Hindlimb muscle (tissue), 1 donor: ENCODE measurements around the gene EPHA6. TPM values are rescaled to one million over a fixed set of nuclear protein-coding genes. Genes with fewer than 3 reads are reported as not detected.
"Not testable (repeated sequence)": the region's sequence is repeated elsewhere in the genome, so short reads cannot be mapped to it uniquely, and the experiment has no call there.

Experiments used
- DNase-seq: peaks from one replicate; pipeline ENCODE4 v3.0.0-alpha.2; 2013
- polyA plus RNA-seq: library from polyadenylated mRNA; unstranded; fragments of 120-200 nt; gene quantifications from one replicate; pipeline ENCODE4 v1.2.1, GENCODE V29; 2013; ENCODE audit not compliant: insufficient read length

Gene EPHA6
- polyA plus RNA-seq, 1 donor = 0.13 TPM

- no peak for DNase-seq
Measured at GRCh38 chr3:96915445-96915844, 101.1 kb downstream of the EPHA6 start.

GRCh38 chr3:96931119-96931862, 116.9 kb downstream of the EPHA6 start:
- no peak for DNase-seq

- DNase-seq = not testable (repeated sequence)
Measured at GRCh38 chr3:96942131-96942530, 127.7 kb downstream of the EPHA6 start.

GRCh38 chr3:96958856-96959255, 144.5 kb downstream of the EPHA6 start:
- no peak for DNase-seq

GRCh38 chr3:96959474-96959873, 145.1 kb downstream of the EPHA6 start:
- DNase-seq = no peak

- no peak for DNase-seq
Measured at GRCh38 chr3:96959901-96960641, 145.7 kb downstream of the EPHA6 start.

- DNase-seq = no peak
Measured at GRCh38 chr3:96960661-96961330, 146.4 kb downstream of the EPHA6 start.

- no peak for DNase-seq
Measured at GRCh38 chr3:96961576-96961975, 147.2 kb downstream of the EPHA6 start.

GRCh38 chr3:96966181-96966929, 152.0 kb downstream of the EPHA6 start:
- no peak for DNase-seq

GRCh38 chr3:96970211-96970610, 155.8 kb downstream of the EPHA6 start:
- no peak for DNase-seq

GRCh38 chr3:96977671-96978070, 163.3 kb downstream of the EPHA6 start:
- no peak for DNase-seq

GRCh38 chr3:96983716-96984115, 169.3 kb downstream of the EPHA6 start:
- not testable (repeated sequence) for DNase-seq

GRCh38 chr3:96986241-96986640, 171.8 kb downstream of the EPHA6 start:
- no peak for DNase-seq

- peak; percentile 4 for DNase-seq
Measured at GRCh38 chr3:96991231-96991630, 176.8 kb downstream of the EPHA6 start.

- DNase-seq = peak; percentile 32
Measured at GRCh38 chr3:96991800-96992365, 177.5 kb downstream of the EPHA6 start.

- DNase-seq = no peak
Measured at GRCh38 chr3:96994988-96995387, 180.6 kb downstream of the EPHA6 start.

- no peak for DNase-seq
Measured at GRCh38 chr3:96996009-96996408, 181.6 kb downstream of the EPHA6 start.

- DNase-seq = no peak
Measured at GRCh38 chr3:97001611-97002010, 187.2 kb downstream of the EPHA6 start.

- no peak for DNase-seq
Measured at GRCh38 chr3:97009427-97010019, 195.1 kb downstream of the EPHA6 start.

- DNase-seq = no peak
Measured at GRCh38 chr3:97010881-97011657, 196.7 kb downstream of the EPHA6 start.

- no peak for DNase-seq
Measured at GRCh38 chr3:97021778-97022177, 207.4 kb downstream of the EPHA6 start.
